HG02623 (cell line): ENCODE data around the gene NTNG1.

ENCODE experiments used
- ATAC-seq: cut with Tn5 transposase; IDR thresholded peaks from one replicate; pipeline ENCODE4 v1.9.1; 2021; ENCODE audit warnings: moderate library complexity; ENCODE audit not compliant: unreplicated experiment

The NTNG1 gene

DNA sequence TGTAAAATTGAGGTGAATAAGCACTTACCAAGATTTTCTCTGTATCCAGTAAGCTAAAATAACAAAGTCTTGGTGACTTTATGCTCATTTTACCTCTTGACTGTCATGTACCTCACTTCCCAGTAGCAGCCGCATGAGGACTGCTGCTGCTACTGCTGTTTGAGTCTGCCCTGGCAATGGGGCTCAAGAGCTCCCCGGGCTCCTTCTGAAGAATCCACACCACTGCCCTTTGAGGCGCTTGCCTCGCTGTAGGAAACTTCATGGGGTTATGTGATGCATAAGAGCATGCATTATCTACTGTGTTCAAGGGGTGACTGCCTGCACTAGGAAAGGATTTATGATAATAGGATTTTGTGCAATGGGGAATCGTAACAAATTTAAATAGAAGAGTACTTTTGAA lies 113.5 kb downstream of the NTNG1 start:
- no peak for ATAC-seq

DNA sequence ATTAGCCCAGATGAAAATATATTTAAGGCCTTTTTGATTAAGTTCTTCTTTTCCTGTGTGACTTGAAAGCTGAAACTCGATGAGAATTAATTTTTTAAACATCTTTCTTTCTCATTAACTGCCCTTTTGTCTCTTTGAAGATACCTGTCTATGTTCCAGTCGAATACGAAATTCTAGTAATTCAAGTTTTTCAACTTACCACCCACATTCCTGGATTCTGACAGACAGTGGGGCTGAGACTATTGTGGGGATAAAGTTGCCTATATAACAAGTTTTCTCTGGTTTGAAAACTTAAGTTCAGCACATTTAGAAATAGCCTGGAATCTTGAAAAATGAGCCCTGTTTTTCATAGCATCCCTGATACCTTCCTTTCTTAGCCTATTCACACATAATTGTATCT lies 114.6 kb downstream of the NTNG1 start:
- no peak for ATAC-seq

DNA sequence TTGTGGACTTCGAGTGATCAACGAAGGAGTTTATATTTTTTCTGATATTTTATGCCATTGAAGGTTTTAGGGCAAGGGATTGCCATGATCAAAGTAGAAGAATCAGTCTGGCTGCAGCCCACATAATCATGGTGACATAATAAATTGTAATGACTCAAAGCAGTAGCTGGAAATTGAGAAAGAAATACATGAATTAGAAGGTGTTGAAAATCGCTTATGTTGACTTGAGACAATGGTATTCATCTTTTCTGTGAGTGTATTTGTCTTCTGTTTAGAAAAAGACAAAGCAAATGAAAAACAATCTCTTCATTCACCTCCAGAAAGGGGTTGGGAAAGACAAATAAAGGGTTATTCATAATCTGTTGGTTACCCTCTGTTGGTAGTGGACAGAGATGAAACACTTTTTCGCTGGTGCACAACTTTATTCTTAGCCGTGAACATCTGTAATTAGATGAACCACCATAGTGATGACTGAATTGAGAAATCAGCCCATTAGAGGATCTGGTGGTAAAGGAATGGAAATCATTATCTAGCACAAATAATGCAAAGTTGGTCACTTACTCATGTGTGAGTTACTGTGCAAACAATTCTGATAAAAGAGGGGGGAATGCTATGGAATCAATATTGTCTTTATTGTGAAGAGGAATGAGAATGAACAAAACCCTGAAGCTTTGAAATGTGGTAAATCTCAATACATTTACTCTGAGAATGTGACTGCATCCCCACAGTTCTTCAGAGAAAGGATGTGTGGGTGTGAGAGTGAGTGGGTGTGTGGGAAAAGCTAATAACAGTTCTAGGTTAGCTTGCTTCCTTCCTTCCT lies 121.8 kb downstream of the NTNG1 start:
- ATAC-seq = no peak

GRCh38 chr1:107263291-107263915 lies 122.6 kb downstream of the NTNG1 start:
- no peak for ATAC-seq

- ATAC-seq = no peak
Observed at GRCh38 chr1:107264007-107264406, 123.2 kb downstream of the NTNG1 start.

- ATAC-seq = no peak
Observed at GRCh38 chr1:107264561-107264960, 123.7 kb downstream of the NTNG1 start.

DNA sequence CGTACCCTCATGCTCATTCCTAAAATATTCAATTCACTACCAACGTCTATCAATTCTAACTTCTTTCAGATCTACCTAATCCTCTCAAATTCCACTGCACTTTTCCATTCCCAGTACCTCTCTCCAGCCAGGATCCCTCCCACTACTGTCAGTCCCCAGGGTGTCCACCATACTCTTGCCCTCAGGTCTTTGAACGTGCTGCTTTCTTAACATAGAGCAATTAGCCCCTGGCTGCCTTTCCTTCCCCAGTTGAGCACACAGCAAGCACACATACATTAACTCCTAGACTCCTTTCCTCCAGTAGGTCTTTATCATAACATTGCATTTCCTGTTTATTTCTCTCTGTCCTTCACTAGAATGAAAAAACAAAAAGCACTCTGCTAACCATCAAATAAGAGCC lies 126.7 kb downstream of the NTNG1 start:
- ATAC-seq = no peak

- no peak for ATAC-seq
Observed at GRCh38 chr1:107272321-107272720, 131.5 kb downstream of the NTNG1 start.

DNA sequence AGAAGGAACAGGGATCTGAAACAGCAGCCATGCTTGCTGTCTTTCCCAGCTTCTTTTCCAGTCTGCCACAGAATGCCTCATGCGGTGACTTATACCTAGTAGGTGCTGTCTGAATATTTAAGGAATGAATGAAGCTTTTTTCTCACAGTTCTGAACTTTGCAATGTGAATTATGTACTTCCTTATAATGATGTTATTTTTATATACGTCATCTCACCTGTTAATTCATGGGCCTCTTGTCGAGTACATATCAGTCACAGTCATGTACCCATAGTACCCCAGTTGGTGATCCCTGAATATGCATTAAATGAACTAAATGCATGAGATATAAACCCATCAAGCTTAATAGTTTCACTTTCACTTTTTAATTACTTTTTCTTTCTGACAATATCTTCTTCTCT lies 132.7 kb downstream of the NTNG1 start:
- ATAC-seq = no peak

- ATAC-seq = no peak
Observed at GRCh38 chr1:107274227-107274626, 133.4 kb downstream of the NTNG1 start.

GRCh38 chr1:107276247-107276646 lies 135.4 kb downstream of the NTNG1 start:
- no peak for ATAC-seq

GRCh38 chr1:107277022-107277421 lies 136.2 kb downstream of the NTNG1 start:
- ATAC-seq = no peak

DNA sequence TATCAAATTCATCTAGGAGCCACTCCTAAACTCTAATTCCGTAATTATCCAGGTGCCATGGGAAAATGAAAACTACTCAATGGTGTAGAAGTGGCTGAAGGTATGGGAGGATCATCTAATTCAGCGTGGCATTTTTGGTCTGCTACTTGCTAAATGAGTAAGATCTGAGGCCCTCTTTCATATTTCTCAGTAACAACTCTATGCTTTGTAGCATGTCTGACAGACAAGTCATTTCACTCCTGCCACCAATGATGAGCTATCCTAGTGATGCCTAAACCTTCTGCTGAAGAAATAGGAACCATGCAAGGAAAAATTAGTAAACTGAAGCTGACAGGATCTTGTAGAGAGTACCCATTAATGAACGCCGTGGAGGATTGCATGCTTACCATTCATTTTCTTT lies 145.3 kb downstream of the NTNG1 start:
- ATAC-seq = no peak

- no peak for ATAC-seq
Observed at GRCh38 chr1:107291987-107292386, 151.1 kb downstream of the NTNG1 start.

GRCh38 chr1:107293901-107294613 lies 153.2 kb downstream of the NTNG1 start:
- ATAC-seq = no peak

GRCh38 chr1:107294686-107295085 lies 153.8 kb downstream of the NTNG1 start:
- no peak for ATAC-seq

DNA sequence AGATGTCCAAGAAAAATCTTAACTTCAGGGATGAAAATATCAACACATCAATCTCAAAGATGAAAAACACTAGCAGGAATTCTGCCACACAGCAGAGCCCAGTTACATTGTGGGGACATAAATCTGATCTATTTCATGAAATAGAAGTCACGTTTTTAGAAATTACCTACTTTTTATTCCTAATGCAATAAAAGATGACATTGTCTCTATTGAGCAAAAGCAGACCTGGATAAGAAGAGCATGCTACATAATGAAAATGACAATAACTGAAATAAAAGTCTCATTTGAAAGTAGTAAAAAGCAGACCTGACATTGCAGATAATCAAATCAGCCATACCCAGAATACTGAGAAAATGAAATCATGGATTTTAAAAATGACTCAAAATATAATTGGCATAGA lies 156.8 kb downstream of the NTNG1 start:
- no peak for ATAC-seq

DNA sequence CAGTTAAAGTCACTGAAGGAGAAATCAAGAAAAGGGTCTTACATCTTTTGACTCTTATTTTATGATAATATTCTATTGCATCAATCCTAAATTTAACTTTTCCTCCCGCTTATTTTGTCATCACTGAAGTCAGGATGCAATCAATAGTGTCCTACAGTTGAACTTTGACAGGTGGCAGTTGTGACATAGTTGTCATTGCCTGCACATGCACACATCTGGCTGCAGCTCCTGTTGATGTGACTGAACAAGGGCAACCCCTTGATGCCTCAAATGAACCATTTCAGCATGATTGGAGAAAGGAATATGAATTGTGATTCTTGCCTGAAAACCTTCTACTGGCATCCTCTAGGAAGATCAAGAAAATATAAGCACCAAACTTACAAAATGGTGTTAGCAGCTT lies 157.7 kb downstream of the NTNG1 start:
- no peak for ATAC-seq

DNA sequence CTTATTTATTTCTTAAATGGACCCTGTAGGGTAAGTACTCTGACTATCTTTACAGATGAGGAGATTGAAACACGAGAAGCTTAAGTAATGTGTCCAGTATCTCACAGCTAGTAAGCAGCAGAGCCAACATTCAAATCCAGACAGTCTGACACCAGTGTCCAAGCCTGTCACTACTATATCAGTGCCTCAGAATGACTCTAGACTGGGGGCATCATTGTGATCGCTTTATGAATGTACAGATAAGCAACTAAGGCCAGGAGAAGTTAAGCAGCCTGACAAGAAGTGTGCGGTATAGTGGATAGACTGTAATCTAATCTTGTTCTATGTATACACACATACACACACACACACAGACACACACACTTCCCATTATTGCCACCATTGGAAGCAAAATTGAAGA lies 158.7 kb downstream of the NTNG1 start:
- no peak for ATAC-seq

GRCh38 chr1:107309962-107310361 lies 169.1 kb downstream of the NTNG1 start:
- no peak for ATAC-seq

DNA sequence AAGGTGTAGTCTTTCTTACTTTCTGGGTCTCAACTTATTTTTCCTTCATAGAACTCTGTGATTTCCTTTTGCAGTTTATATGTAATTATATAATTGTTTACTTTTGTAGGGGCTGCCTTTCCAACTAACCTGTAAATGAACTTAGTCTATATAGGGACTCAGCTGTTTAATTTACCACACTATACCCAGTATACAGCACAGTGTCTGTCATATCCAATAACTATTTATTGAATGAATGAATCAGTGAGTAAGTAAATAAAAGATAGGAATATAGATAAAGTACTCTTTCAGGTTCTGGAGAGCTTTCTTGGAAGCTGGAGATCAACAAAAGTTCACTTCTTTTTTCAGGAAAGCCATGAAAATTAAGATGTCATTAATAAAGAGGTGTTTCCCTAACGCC lies 174.8 kb downstream of the NTNG1 start:
- ATAC-seq = no peak

- no peak for ATAC-seq
Observed at GRCh38 chr1:107318932-107319331, 178.1 kb downstream of the NTNG1 start.
